Mesendoderm (in vitro differentiated cells): ENCODE results near the gene AGAP1.

Experiments
- DNase-seq: peaks from one replicate; pipeline ENCODE4 v3.0.0; 2013
- H2AK5ac ChIP-seq: 2 replicates; pipeline ENCODE4 v1.6.1; 2013; ENCODE audit warnings: low read length, inconsistent platforms
- H2BK120ac ChIP-seq: 2 replicates; pipeline ENCODE4 v1.6.1; 2013; ENCODE audit warnings: low read depth, mild to moderate bottlenecking, low read length, moderate library complexity, mixed read lengths
- H2BK15ac ChIP-seq: replicated peaks from 2 replicates; pipeline ENCODE4 v1.6.1; 2013; ENCODE audit warnings: low read depth, mild to moderate bottlenecking, moderate library complexity
- H2BK5ac ChIP-seq: 2 replicates; pipeline ENCODE4 v1.6.1; 2013; ENCODE audit warnings: low read length, inconsistent platforms
- H3K18ac ChIP-seq: 2 replicates; pipeline ENCODE4 v1.6.1; 2013; ENCODE audit warnings: mild to moderate bottlenecking, low read length, mixed read lengths
- H3K23ac ChIP-seq: one replicate; pipeline ENCODE4 v1.6.1; 2013; ENCODE audit warnings: low read length
- H3K27ac ChIP-seq: 2 replicates; pipeline ENCODE4 v1.5.1; 2013; ENCODE audit warnings: low read depth, mild to moderate bottlenecking, inconsistent platforms, low read length, moderate library complexity
- H3K27me3 ChIP-seq: 2 replicates; pipeline ENCODE4 v1.6.1; 2013; ENCODE audit warnings: low read length, control low read depth, mild to moderate bottlenecking, inconsistent platforms; ENCODE audit not compliant: insufficient read depth, poor library complexity
- H3K36me3 ChIP-seq: 2 replicates; pipeline ENCODE4 v1.6.1; 2013; ENCODE audit warnings: low read length, inconsistent platforms; ENCODE audit not compliant: control insufficient read depth, insufficient read depth
- H3K4ac ChIP-seq: one replicate; pipeline ENCODE4 v1.6.1; 2013; ENCODE audit warnings: low read depth, mild to moderate bottlenecking, low read length, moderate library complexity
- H3K4me1 ChIP-seq: 2 replicates; pipeline ENCODE4 v1.6.1; 2013; ENCODE audit warnings: low read depth, low read length, inconsistent platforms; ENCODE audit not compliant: control insufficient read depth
- H3K4me2 ChIP-seq: 2 replicates; pipeline ENCODE4 v1.6.1; 2013; ENCODE audit warnings: low read length
- H3K4me3 ChIP-seq: 2 replicates; pipeline ENCODE4 v1.5.1; 2013; ENCODE audit warnings: mild to moderate bottlenecking, low read length
- H3K56ac ChIP-seq: one replicate; pipeline ENCODE4 v1.6.1; 2013; ENCODE audit warnings: low read length
- H3K79me1 ChIP-seq: 2 replicates; pipeline ENCODE4 v1.6.1; 2013; ENCODE audit warnings: low read length, inconsistent platforms
- H3K79me2 ChIP-seq: 2 replicates; pipeline ENCODE4 v1.6.1; 2013; ENCODE audit warnings: mild to moderate bottlenecking, low read length; ENCODE audit not compliant: control insufficient read depth, insufficient read depth
- H3K9ac ChIP-seq: 2 replicates; pipeline ENCODE4 v1.6.1; 2013; ENCODE audit warnings: low read length, inconsistent platforms
- H4K5ac ChIP-seq: one replicate; pipeline ENCODE4 v1.6.1; 2013; ENCODE audit warnings: low read length
- H4K8ac ChIP-seq: one replicate; pipeline ENCODE4 v1.6.1; 2013; ENCODE audit warnings: low read depth, mild to moderate bottlenecking, control low read depth, low read length, moderate library complexity
- WGBS: extraction: QIAGEN DNeasy Blood & Tissue Kit; methylation state at CpG from one replicate; pipeline ENCODE4 v1.1.7; 2013; ENCODE audit warnings: low lambda C conversion rate, missing lambda C conversion rate; ENCODE audit not compliant: insufficient coverage; ENCODE audit errors: extremely low coverage; 5-methylcytosine and 5-hydroxymethylcytosine counted together

AGAP1 gene

GRCh38 chr2:235627682-235628081 lies 133.8 kb downstream of the AGAP1 start:
- Histone ChIP-seq H3K4me2 (no peak overlapping the region), H3K9ac (no peak overlapping the region), H3K79me1 (peaks cover 21% of the 10 kb centered on the region), H3K4me3 (no peak overlapping the region), H4K5ac (no peak overlapping the region), H4K8ac (no peak overlapping the region), H3K4ac (no peak overlapping the region), H3K36me3 (no peaks in the 10 kb centered on the region), H3K27ac (no peak overlapping the region), H2BK120ac (no peak overlapping the region), H3K79me2 (peaks cover 2% of the 10 kb centered on the region), H2BK15ac (no peak overlapping the region), H2BK5ac (no peak overlapping the region), H3K23ac (no peak overlapping the region), H3K27me3 (no peaks in the 10 kb centered on the region), H3K4me1 (no peaks in the 10 kb centered on the region), H3K56ac (no peak overlapping the region), H2AK5ac (no peak overlapping the region), H3K18ac (no peak overlapping the region)
- no CpG with 5 or more reads among the region's 4 CpGs for WGBS
- no peak for DNase-seq

DNA sequence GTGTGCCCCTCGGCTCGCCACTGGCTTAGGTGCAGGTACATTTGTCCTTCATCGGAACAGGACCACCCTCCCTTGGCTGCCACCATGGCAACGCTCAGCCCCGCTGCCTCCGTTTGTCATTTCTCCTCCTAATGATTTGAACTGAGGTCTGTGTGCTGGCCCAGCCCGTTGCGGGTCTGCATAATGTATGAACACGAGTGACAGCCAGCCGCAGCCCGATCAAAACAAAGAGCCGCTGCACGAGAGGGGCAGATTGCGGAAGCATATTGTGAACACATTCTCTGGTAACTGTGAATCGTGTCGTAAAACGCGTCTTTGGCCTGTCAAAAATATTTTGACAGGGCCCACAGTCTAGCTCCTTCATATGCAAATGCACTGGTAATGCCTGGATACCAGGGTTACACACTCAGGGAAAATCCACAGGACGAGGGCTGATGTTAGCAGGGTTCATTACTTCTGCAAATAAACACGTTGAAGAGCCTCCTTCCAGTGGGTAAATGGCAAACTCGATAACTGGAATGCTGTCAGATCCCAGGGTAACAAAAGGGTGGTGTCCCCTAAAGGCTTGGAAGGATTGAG lies 137.0 kb downstream of the AGAP1 start:
- no peaks in the 10 kb centered on the region for H3K79me2 ChIP-seq
- no peak overlapping the region for H2BK120ac ChIP-seq
- H3K4me2 ChIP-seq: no peak overlapping the region
- no peak overlapping the region for H3K4ac ChIP-seq
- no peak overlapping the region for H2AK5ac ChIP-seq
- H4K5ac ChIP-seq: no peak overlapping the region
- WGBS: no CpG with 5 or more reads among the region's 21 CpGs
- H2BK5ac ChIP-seq: no peak overlapping the region
- H2BK15ac ChIP-seq: no peak overlapping the region
- no peak for DNase-seq
- no peak overlapping the region for H3K4me3 ChIP-seq
- no peak overlapping the region for H3K23ac ChIP-seq
- no peaks in the 10 kb centered on the region for H3K36me3 ChIP-seq
- H3K56ac ChIP-seq: no peak overlapping the region
- no peak overlapping the region for H4K8ac ChIP-seq
- H3K18ac ChIP-seq: no peak overlapping the region
- H3K27me3 ChIP-seq: no peaks in the 10 kb centered on the region
- no peak overlapping the region for H3K9ac ChIP-seq
- no peaks in the 10 kb centered on the region for H3K4me1 ChIP-seq
- H3K27ac ChIP-seq: no peak overlapping the region
- peaks cover 17% of the 10 kb centered on the region for H3K79me1 ChIP-seq

- WGBS: no CpG with 5 or more reads among the region's 12 CpGs
- no peak overlapping the region for H3K4me2 ChIP-seq
- H3K18ac ChIP-seq: no peak overlapping the region
- no peak overlapping the region for H3K4ac ChIP-seq
- no peaks in the 10 kb centered on the region for H3K27me3 ChIP-seq
- no peak overlapping the region for H3K9ac ChIP-seq
- no peak overlapping the region for H2BK5ac ChIP-seq
- H4K5ac ChIP-seq: no peak overlapping the region
- no peak overlapping the region for H3K27ac ChIP-seq
- H4K8ac ChIP-seq: no peak overlapping the region
- H3K36me3 ChIP-seq: no peaks in the 10 kb centered on the region
- H2AK5ac ChIP-seq: no peak overlapping the region
- H3K4me1 ChIP-seq: no peaks in the 10 kb centered on the region
- no peak overlapping the region for H2BK120ac ChIP-seq
- DNase-seq: no peak
- no peak overlapping the region for H3K4me3 ChIP-seq
- no peak overlapping the region for H2BK15ac ChIP-seq
- no peak overlapping the region for H3K23ac ChIP-seq
- H3K79me2 ChIP-seq: no peaks in the 10 kb centered on the region
- no peak overlapping the region for H3K56ac ChIP-seq
- peaks cover 17% of the 10 kb centered on the region for H3K79me1 ChIP-seq
These were observed 140.8 kb downstream of the AGAP1 start for GRCh38 chr2:235634435-235635158.

- Histone ChIP-seq H3K4me2 (no peak overlapping the region), H2BK15ac (no peak overlapping the region), H2BK5ac (no peak overlapping the region), H3K27me3 (no peaks in the 10 kb centered on the region), H3K9ac (no peak overlapping the region), H3K79me2 (no peaks in the 10 kb centered on the region), H3K4me1 (no peaks in the 10 kb centered on the region), H3K56ac (no peak overlapping the region), H3K36me3 (no peaks in the 10 kb centered on the region), H3K27ac (no peak overlapping the region), H3K79me1 (peaks cover 11% of the 10 kb centered on the region), H2BK120ac (no peak overlapping the region), H2AK5ac (no peak overlapping the region), H4K5ac (no peak overlapping the region), H4K8ac (no peak overlapping the region), H3K4me3 (no peak overlapping the region), H3K23ac (no peak overlapping the region), H3K18ac (no peak overlapping the region), H3K4ac (no peak overlapping the region)
- DNase-seq: no peak
- WGBS: no CpG with 5 or more reads among the region's 12 CpGs
These were observed 142.7 kb downstream of the AGAP1 start for GRCh38 chr2:235636546-235636945.

- Histone ChIP-seq H3K4me2 (no peak overlapping the region), H2BK120ac (no peak overlapping the region), H4K5ac (no peak overlapping the region), H3K4me3 (no peak overlapping the region), H3K4me1 (no peaks in the 10 kb centered on the region), H3K79me2 (peaks cover 2% of the 10 kb centered on the region), H2BK5ac (no peak overlapping the region), H3K27ac (no peak overlapping the region), H3K23ac (no peak overlapping the region), H3K9ac (no peak overlapping the region), H4K8ac (no peak overlapping the region), H2AK5ac (no peak overlapping the region), H2BK15ac (no peak overlapping the region), H3K4ac (no peak overlapping the region), H3K56ac (no peak overlapping the region), H3K36me3 (no peaks in the 10 kb centered on the region), H3K27me3 (no peaks in the 10 kb centered on the region), H3K79me1 (peaks cover 13% of the 10 kb centered on the region), H3K18ac (no peak overlapping the region)
- no CpG with 5 or more reads among the region's 7 CpGs for WGBS
- no peak for DNase-seq
These were observed 144.1 kb downstream of the AGAP1 start for GRCh38 chr2:235637896-235638295.
